ENCODE results near the gene MTG2. TPM values are rescaled to one million over a fixed set of nuclear protein-coding genes. Genes with fewer than 3 reads are reported as not detected.

MTG2 gene
- total RNA-seq, 1 donor from 2014 or later: 32.9 TPM

DNA sequence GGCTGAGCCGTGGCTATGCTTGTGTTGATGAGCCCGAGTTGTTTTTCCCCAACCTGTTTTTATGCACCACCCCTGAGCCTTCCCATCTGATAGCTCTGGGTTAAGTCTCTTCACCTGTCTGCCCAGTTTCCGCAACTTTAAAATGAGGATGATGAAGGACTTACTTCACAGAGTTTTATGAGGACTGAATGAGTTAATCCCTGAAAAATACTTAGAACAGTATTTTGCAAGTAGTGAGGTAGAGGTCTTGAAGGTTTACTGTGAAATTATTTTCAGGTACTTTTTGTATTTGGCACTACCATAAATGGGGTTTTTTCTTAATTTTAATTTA lies 3.2 kb downstream of the MTG2 start:
- TF ChIP-seq CTCF (conservative IDR thresholded peaks at IDR 0.05): no peak
- peaks cover 3% of the 10 kb centered on the region for H3K36me3 Mint-ChIP-seq (ENCODE audit: low read depth)
- H3K4me1 Mint-ChIP-seq: peaks cover 25% of the 10 kb centered on the region
- H3K9me3 Mint-ChIP-seq: no peaks in the 10 kb centered on the region
- no peak overlapping the region for H3K4me3 Mint-ChIP-seq
- no peak for DNase-seq (ENCODE audit: low read depth, low spot score)
- H3K27me3 Mint-ChIP-seq (ENCODE audit: low read depth): no peaks in the 10 kb centered on the region
- no peak overlapping the region for H3K27ac Mint-ChIP-seq (ENCODE audit: unreplicated experiment)

DNA sequence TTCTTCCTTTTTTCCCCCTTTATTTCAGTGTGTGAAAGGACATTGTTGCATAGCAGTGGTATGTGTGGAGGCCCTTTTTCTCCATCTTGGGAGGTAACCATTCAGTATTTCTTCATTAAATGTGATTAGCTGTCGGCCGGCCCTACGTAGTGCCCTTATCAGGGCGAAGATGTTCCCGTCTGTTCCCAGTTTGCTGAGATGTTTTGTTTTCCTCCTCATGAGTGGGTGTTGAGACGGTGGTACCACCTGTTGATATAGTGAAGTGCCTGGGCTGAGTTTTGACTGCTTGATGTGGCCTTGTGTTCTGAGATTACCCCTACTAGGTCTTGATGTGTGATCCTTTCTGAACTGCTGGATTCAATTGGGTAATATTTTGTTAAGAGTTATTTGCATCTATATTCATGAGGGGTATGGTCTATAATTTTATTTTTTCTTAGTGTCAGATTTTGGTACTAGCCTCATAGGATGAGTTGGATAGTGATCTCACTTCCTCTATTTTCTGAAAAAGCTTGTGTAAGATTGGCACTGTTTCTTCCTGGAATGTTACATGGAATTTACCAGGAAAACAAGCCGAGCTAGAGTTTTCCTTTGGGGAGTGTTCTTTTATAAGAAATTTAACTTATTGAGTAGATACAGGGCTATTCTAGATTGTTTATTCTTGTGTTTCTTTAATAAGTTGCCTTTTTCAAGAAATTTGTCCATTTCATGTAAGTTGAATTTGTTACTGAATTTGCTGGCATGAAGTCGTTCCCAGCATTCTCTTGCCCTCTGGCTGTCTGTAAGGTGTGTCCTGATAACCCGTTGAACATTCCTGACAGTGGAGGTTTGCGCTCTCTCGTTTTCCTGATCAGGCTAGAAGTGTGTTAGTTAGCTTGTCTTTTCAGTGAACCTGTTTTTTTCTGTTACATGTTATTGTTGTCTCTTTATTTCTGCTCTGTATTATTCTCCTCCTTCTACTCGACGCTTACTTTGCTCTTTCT lies 4.3 kb downstream of the MTG2 start:
- H3K27me3 Mint-ChIP-seq (ENCODE audit: low read depth): no peaks in the 10 kb centered on the region
- peaks cover 18% of the 10 kb centered on the region for H3K4me1 Mint-ChIP-seq
- H3K36me3 Mint-ChIP-seq (ENCODE audit: low read depth): no peaks in the 10 kb centered on the region
- H3K27ac Mint-ChIP-seq (ENCODE audit: unreplicated experiment): no peak overlapping the region
- no peak for DNase-seq (ENCODE audit: low read depth, low spot score)
- H3K4me3 Mint-ChIP-seq: peak overlapping the region; percentile 72
- TF ChIP-seq CTCF (conservative IDR thresholded peaks at IDR 0.05): no peak
- H3K9me3 Mint-ChIP-seq: no peaks in the 10 kb centered on the region

DNA sequence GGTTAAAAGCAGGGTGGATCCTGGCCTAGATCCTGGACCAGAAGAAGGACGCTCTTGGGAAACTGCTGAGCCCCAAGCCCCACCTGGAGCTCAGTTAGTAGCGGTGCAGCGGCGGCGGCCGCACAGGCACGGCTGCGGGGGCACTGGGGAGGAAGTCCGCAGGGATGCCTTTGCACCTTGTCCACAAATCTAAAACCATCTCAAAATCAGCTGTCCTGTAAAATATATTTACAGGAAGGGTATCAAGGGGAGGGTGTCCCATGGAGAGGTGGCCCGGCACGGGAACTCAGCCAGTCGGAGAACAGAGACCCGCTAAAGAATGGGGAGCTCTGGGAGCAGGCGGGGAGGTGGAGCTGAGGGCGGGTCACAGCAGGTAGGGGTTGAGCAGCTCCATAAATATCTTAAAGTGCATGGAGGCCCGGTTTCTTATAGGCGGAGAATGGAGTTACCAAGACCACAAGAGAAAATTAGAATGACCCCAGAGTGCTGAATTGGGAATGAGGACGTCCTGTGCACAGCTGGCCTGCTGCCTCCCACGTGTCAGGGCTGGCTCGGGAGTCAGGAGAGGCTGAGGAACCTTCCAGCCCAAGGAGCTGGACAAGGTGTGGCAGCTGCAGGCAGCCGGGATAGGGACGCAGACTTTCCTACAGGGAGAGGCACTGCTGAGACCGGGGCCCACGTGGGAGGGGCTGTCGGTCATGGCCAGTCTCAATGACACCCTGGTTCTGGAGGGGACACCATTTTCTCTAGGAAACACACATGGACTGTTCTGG lies 8.0 kb downstream of the MTG2 start:
- H3K4me3 Mint-ChIP-seq: no peak overlapping the region
- no peaks in the 10 kb centered on the region for H3K36me3 Mint-ChIP-seq (ENCODE audit: low read depth)
- no peaks in the 10 kb centered on the region for H3K9me3 Mint-ChIP-seq
- H3K4me1 Mint-ChIP-seq: peaks cover 5% of the 10 kb centered on the region
- no peak for TF ChIP-seq CTCF (conservative IDR thresholded peaks at IDR 0.05)
- no peak for DNase-seq (ENCODE audit: low read depth, low spot score)
- no peak overlapping the region for H3K27ac Mint-ChIP-seq (ENCODE audit: unreplicated experiment)
- H3K27me3 Mint-ChIP-seq (ENCODE audit: low read depth): no peaks in the 10 kb centered on the region

GRCh38 chr20:62191781-62192559 lies 9.1 kb downstream of the MTG2 start:
- no peak for DNase-seq (ENCODE audit: low read depth, low spot score)
- H3K36me3 Mint-ChIP-seq (ENCODE audit: low read depth): no peaks in the 10 kb centered on the region
- no peak overlapping the region for H3K4me3 Mint-ChIP-seq
- peaks cover 1% of the 10 kb centered on the region for H3K4me1 Mint-ChIP-seq
- no peaks in the 10 kb centered on the region for H3K9me3 Mint-ChIP-seq
- H3K27me3 Mint-ChIP-seq (ENCODE audit: low read depth): no peaks in the 10 kb centered on the region
- H3K27ac Mint-ChIP-seq (ENCODE audit: unreplicated experiment): no peak overlapping the region
- no peak for TF ChIP-seq CTCF (conservative IDR thresholded peaks at IDR 0.05)

GRCh38 chr20:62192635-62193034 lies 9.8 kb downstream of the MTG2 start:
- no peak for TF ChIP-seq CTCF (conservative IDR thresholded peaks at IDR 0.05)
- Mint-ChIP-seq H3K4me3 (no peak overlapping the region), H3K9me3 (no peaks in the 10 kb centered on the region), H3K27me3 (ENCODE audit: low read depth) (no peaks in the 10 kb centered on the region), H3K4me1 (no peaks in the 10 kb centered on the region), H3K27ac (ENCODE audit: unreplicated experiment) (peak overlapping the region; percentile 13), H3K36me3 (ENCODE audit: low read depth) (no peaks in the 10 kb centered on the region)
- DNase-seq (ENCODE audit: low read depth, low spot score): no peak
